TTC549 (cell line): ENCODE results near the gene POLR1H.

Source experiments
- FAIRE-seq: peaks from 2 replicates; lab custom pipeline; 2012; peaks lifted over from hg19 to GRCh38; lab: Jason Lieb, UNC

The POLR1H gene

DNA sequence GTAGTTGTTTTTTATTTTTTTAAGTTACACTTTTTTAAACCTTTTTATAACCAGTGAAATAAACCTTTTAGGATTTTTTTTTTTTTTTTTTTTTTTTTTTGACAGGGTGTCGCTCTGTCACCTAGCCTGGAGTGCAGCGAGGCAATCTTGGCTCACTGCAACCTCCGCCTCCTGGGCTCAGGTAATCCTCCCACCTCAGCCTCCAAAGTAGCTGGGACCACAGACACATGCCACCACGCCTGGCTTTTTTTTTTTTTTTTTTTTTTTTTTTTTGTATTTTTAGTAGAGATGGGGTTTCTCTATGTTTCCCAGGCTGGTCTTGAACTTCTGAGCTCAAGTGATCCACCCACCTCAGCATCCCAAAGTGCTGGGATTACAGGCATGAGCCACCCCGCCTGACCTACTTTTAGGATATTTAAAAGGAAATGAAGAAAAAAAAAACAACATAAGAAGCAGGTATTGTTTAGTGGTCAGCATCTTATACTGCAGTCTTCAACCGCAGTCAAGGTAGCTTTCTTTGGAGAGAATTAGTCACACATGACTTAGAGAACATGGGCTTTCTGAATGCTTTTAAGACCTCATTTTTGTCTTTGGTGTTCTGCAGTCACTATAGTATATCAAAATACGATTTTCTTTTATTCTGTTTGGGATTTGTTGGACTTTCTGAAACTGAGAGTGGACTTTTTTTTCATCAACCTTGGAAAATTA, 1.6 kb downstream of the POLR1H start:
- no peak for FAIRE-seq

- no peak for FAIRE-seq
Observed at GRCh38 chr6:30063315-30063714, 2.2 kb downstream of the POLR1H start.

DNA sequence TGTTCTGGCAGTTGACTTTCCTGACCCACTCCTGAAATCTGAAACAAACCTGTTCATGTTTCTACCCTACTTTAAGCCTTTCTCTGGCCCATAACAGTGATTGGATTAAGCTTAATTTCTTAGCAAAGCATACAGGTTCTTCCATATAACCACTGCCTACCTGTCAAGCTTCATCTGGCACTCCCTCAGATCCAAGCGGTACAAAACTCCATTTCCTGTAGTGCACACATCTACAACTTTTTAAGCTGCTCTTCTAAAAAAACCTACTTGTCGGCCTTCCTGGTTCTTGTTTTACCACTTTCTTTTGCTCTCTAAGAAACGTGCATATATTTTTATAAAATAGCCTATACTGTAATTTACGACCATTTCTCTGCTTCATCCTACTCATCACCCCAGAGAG, 5.0 kb downstream of the POLR1H start:
- FAIRE-seq: no peak

- FAIRE-seq: peak; percentile 95
Observed at GRCh38 chr6:30066577-30067459, 5.8 kb downstream of the POLR1H start, which contains the start of gene PPP1R11. Gene PPP1R11 (plus strand): TSS chr6:30067198. CDS start chr6:30067411, 213 bp downstream.

- FAIRE-seq: no peak
Observed at GRCh38 chr6:30067460-30068139, 6.5 kb downstream of the POLR1H start.

GRCh38 chr6:30071081-30071818, 10.2 kb downstream of the POLR1H start:
- no peak for FAIRE-seq

- FAIRE-seq: no peak
Observed at GRCh38 chr6:30071858-30072257, 10.8 kb downstream of the POLR1H start.

DNA sequence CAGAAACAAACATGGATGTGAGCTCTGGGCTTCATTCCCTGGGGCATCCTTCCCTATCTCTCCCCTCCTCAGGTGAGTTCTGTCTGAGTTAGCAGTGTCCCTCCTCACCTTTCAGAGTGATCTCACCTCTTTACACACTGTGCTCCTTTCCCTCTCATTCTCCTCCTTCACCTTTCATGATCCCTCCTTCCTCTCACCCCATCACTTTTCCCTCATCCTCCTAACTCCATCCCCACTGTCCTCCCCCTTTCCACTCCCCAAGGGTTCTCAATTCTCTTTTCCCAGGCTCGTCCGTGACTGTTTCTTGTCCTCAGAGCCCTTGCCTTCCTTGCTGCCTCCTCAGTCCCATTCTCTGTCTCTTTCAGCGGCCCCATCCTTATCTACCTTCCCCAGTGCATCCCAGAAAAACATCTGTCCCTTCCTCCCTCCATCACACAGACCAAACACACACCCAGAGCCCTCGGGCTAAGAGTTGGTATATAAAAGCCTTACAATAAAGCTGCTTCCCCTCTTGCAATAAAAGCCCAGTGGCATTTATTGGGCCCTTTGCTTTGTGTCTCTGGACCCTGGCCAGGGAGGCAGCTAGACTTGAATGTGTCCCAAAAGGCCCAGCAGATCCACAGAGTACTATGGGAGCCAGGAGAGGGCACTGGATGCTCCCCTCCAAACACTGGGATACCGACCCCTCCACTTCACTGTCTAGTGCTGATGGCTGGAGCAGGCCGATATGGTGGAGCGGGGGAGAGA, 12.6 kb downstream of the POLR1H start:
- no peak for FAIRE-seq

DNA sequence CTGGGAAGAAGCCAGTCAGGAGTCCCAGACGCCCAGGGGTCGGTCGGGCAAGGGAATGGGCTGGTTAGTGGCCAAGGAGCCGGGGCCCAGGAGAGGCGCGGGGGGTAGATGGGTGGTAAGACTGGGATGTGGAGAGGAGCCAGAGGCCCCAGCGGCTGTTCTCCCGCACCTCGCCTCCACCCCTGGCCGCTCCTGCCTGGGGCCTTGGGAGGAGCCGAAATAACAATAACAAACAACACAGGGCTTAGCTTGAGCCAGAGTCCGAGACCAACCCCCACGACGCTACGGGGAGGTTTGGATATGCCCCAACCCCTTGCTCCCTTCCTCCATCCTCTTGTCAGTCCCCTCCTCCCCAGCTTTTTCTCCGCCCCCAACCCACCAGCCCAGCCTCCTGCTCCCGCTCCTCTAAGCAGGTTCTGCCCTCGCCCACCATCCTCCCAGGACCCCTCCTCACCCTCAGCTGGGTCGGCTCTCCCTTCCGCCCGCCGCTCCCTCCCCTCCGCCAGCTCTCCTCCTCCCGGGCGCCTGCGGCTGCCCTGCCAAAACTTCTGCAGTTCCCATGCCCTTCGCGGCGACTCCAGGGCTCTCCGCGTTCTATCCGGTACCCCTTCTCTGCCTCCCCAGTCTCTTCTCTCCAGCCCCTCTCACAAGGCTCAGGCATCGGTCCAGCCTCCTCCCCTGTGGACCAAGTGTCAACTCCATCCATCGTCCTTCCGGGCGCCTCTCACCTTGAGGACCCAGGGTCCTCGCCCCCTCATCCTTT, 13.4 kb downstream of the POLR1H start:
- no peak for FAIRE-seq

DNA sequence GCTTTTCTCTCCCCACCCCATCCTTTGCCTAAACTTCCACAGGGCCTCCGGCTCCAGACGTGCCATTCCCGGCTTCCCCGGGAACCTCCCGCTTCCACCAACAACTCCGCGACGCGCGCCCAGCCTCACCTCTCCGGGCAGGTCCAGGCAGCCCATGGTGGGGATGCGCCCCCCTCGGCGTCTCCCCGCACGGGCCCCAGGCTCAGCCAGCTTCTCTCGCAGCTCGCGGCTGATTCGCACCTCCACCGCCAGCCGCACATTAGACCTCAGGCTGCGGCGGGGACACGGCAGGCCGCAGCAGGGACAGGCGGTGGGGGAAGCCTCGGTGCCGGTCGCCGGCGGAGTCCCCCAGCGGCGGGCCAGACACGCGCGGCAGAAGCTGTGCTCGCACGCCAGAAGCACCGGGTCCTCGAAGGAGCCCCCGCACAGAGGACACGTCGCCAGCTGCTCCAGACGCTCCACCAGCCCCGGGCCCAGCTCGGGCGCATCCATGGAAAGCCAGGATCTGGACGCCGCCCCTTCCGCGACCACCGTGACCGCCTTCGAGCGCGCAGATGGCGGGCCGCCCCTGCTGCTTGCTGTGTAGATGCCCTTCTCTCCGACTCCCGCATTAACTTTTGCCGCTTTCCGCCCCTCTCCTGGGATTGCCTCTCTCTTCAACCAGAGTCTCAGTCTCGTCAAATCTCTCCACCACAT, 14.2 kb downstream of the POLR1H start, which contains the start of gene RNF39:
TSS of gene RNF39 (minus strand) at position 676 of the 696 bp plus-strand sequence. CDS start at position 492, 184 bp downstream.
- no peak for FAIRE-seq

- FAIRE-seq: no peak
Observed at GRCh38 chr6:30075790-30076732, 15.0 kb downstream of the POLR1H start.

DNA sequence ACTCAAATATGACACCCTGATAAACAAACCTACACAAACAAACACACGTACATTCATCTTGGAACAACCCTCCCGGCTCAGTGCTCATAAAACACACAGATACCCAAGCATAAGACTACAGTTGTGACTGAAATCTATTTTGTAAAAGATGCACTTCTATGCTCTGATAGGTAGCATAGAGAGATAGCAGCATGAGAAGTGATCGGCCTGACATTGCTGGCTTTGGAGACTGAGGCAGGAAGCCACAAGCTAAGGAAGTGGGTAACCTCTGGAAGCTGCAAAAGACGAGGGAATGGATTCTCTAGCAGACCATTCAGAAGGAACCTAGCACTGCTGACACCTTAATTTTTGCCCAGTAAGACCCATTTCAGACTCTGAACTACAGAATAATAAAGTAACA, 16.2 kb downstream of the POLR1H start:
- no peak for FAIRE-seq

DNA sequence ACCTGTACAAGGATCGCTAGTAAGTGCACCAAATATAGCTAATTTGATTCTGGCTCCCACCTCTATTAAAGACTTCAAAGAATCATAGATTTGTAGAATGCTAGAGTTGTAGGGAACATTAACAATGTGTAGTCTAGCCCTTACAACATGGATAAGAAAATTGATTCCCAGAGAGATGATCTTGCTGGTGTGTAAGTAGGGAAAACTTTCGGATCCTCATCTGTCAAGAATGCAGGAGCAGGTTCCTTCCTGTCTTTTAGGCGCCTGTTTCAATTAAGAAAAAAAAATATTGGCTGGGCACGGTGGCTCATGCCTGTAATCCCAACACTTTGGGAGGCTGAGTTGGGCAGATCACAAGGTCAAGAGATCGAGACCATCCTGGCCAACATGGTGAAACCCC, 26.8 kb downstream of the POLR1H start:
- no peak for FAIRE-seq

DNA sequence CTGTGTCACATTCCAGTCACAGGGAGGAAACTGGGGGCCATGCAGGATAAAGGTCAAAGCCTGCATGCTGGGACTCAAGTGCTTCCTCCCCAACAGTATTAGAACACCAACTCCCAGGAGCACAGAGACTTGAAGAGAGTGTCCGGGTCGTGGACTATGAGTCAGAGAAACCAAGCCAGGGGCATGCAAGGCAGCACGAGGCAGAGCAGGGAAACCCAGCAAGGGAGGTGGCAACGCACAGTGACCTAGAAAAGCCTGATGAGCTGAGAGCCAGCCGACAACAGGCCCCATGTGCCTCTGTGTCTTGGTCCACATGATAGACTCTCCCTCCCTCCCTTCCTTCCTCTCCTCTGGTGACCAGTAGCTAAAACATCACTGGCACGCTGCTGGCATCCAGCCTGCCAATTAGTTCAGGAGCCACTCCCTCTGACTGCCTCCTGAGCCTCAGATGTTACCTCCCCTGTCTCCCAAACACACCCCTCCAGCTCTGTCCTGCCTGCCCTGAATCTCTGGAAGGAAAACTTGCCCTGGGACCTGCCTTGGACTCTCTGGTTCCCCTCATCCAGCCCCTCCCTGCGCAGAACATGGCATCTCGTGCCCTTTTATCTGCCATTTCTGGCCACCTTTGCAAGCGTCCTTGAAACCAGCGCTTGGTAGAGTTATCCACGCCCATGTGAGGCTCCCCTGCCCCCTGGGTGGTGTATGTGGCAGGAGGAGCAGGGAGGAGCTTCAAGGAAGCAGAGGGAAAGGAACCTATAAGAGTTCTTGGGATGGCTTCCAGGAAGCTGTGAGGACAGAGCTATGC, 30.7 kb downstream of the POLR1H start:
- FAIRE-seq: no peak

- FAIRE-seq: no peak
Observed at GRCh38 chr6:30092852-30093543, 31.9 kb downstream of the POLR1H start.

DNA sequence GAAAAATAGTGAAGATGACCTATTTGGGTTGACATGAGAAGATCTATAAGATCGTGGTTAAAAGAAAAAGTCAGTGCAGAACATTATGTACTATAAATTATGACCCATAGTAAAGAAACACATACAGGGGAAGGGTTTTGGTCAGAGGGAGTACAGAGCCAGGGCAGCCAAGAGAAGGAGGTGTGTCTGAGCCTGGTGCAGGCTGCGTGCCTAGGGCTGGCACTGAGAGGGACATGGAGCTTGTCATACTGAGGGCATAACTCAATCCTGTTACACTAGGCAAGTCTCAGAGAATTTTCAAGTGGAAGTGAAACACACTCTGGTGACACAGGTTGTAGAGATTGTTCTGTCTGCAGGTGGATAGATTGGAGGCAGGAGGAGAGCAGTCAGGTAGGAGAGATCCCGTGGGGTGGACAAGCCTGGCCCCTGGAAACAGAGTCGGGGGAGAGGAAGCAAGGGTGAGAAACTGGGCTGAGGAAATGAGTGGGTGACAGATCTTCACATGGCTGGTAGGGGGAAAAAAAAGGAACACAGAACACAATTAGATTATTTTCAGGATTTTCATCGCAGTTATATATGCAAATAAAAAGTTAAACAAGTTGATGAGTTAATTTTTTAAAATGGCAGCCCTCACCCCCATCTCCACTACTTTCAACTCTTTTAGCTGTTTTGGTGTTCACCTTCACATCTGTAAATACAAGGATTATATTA, 33.0 kb downstream of the POLR1H start:
- FAIRE-seq: no peak

- FAIRE-seq: no peak
Observed at GRCh38 chr6:30096829-30097228, 35.8 kb downstream of the POLR1H start.
